HFFc6 (cell line): ENCODE measurements around the gene FADD. TPM values are rescaled to one million over a fixed set of nuclear protein-coding genes. Genes with fewer than 3 reads are reported as not detected.

Experiments used
- DNase-seq: peaks from one replicate; pipeline ENCODE4 v3.0.0-alpha.2; 2018
- H3K27ac Mint-ChIP-seq: 2 replicates; pipeline ENCODE4 v1.8.0; 2020; ENCODE audit warnings: mild to moderate bottlenecking, mixed read lengths
- H3K27me3 Mint-ChIP-seq: 2 replicates; pipeline ENCODE4 v1.8.0; 2021; ENCODE audit warnings: mild to moderate bottlenecking, moderate library complexity, mixed read lengths; ENCODE audit not compliant: insufficient read depth
- H3K36me3 Mint-ChIP-seq: 2 replicates; pipeline ENCODE4 v1.8.0; 2021; ENCODE audit warnings: low read depth, mixed read lengths
- H3K4me1 Mint-ChIP-seq: 2 replicates; pipeline ENCODE4 v1.8.0; 2020; ENCODE audit warnings: low read depth, mixed read lengths
- H3K4me3 Mint-ChIP-seq: 2 replicates; pipeline ENCODE4 v1.8.0; 2020; ENCODE audit warnings: mild to moderate bottlenecking, moderate library complexity, mixed read lengths
- H3K9me3 Mint-ChIP-seq: 2 replicates; pipeline ENCODE4 v1.8.0; 2020; ENCODE audit warnings: mild to moderate bottlenecking, mixed read lengths
- total RNA-seq, 6 experiments: library from RNA; stranded (reverse); fragmentation: NEBNext Ultra II Directional; extraction: Animal tissue kit (Norgen Biotek cat#: 25700); gene quantifications; 2 replicates in 1 of 6; 3 replicates in 5 of 6; pipeline ENCODE4 v1.2.3, GENCODE V29; 2021
- TF ChIP-seq, protein P1 (sequence below): fragments of 200-600 bp; sonication (generic); IDR thresholded peaks from 2 replicates; pipeline ENCODE4 v1.5.0; 2021; ENCODE audit warnings: antibody characterized with exemption, mild to moderate bottlenecking

Gene FADD
- total RNA-seq, 6 experiments from 2014 or later, result 25.8 to 32.2 (median 28.1) TPM

- H3K9me3 Mint-ChIP-seq, result no peaks in the 10 kb centered on the region
- DNase-seq, result no peak
- no peaks in the 10 kb centered on the region for H3K36me3 Mint-ChIP-seq
- TF ChIP-seq, protein P1, sequence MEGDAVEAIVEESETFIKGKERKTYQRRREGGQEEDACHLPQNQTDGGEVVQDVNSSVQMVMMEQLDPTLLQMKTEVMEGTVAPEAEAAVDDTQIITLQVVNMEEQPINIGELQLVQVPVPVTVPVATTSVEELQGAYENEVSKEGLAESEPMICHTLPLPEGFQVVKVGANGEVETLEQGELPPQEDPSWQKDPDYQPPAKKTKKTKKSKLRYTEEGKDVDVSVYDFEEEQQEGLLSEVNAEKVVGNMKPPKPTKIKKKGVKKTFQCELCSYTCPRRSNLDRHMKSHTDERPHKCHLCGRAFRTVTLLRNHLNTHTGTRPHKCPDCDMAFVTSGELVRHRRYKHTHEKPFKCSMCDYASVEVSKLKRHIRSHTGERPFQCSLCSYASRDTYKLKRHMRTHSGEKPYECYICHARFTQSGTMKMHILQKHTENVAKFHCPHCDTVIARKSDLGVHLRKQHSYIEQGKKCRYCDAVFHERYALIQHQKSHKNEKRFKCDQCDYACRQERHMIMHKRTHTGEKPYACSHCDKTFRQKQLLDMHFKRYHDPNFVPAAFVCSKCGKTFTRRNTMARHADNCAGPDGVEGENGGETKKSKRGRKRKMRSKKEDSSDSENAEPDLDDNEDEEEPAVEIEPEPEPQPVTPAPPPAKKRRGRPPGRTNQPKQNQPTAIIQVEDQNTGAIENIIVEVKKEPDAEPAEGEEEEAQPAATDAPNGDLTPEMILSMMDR, result no peak
- peaks cover 31% of the 10 kb centered on the region for H3K27me3 Mint-ChIP-seq
- H3K27ac Mint-ChIP-seq, result no peak overlapping the region
- peaks cover 28% of the 10 kb centered on the region for H3K4me1 Mint-ChIP-seq
- H3K4me3 Mint-ChIP-seq, result no peak overlapping the region
Measured at GRCh38 chr11:70233034-70233433, 29.9 kb downstream of the FADD start.

DNA sequence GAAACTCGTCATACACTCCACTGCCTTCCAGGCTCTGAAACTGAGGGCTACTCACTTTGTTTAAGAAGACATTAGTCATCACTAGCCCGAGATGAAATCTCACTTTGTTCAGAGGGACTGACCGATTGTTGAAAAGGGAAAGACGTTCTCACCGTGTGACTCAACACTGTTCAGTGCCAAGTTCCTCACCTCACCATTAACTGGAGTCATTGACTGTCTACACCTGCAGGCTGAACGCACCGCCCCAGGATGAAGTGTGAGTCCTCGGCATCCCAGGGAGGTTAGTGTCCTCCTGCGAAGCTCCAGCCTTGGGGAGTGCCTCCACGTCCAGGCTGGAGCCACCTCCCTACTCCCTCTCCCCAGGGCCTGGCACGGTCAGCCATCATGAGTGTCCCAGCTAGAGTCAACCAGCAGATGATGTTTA lies 30.4 kb downstream of the FADD start:
- TF ChIP-seq, protein P1, result no peak
- peak; percentile 88 for DNase-seq
- Mint-ChIP-seq H3K27ac (peak overlapping the region; percentile 58), H3K4me1 (peaks cover 28% of the 10 kb centered on the region), H3K9me3 (no peaks in the 10 kb centered on the region), H3K4me3 (no peak overlapping the region), H3K27me3 (peaks cover 26% of the 10 kb centered on the region), H3K36me3 (no peaks in the 10 kb centered on the region)

DNA sequence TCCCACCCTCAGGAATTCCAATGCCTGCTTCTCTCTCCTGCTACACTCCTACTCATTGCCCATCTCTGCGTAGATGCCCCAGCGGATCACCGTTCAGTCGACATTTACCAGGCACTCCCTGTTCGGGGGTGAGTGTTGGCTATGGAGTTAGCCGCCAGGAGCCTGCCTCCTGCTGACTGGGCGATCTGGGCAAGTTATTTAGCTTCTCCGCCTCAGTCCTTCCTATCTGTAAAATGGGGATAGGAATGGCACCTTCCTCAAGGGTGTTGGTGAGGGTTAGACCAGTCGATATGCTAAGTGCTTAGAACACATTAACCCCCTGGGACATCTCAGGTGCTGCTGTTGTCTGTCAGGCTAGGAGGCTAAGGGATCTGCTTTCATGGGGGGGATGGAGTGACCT lies 30.9 kb downstream of the FADD start:
- Mint-ChIP-seq H3K4me1 (peaks cover 28% of the 10 kb centered on the region), H3K27me3 (peaks cover 26% of the 10 kb centered on the region), H3K36me3 (no peaks in the 10 kb centered on the region), H3K4me3 (no peak overlapping the region), H3K27ac (no peak overlapping the region), H3K9me3 (no peaks in the 10 kb centered on the region)
- TF ChIP-seq, protein P1, result no peak
- DNase-seq, result no peak

GRCh38 chr11:70240337-70240736 lies 37.2 kb downstream of the FADD start:
- Mint-ChIP-seq H3K27me3 (peaks cover 33% of the 10 kb centered on the region), H3K9me3 (no peaks in the 10 kb centered on the region), H3K4me1 (peaks cover 19% of the 10 kb centered on the region), H3K27ac (no peak overlapping the region), H3K4me3 (no peak overlapping the region), H3K36me3 (no peaks in the 10 kb centered on the region)
- DNase-seq, result no peak
- TF ChIP-seq, protein P1, result no peak

DNA sequence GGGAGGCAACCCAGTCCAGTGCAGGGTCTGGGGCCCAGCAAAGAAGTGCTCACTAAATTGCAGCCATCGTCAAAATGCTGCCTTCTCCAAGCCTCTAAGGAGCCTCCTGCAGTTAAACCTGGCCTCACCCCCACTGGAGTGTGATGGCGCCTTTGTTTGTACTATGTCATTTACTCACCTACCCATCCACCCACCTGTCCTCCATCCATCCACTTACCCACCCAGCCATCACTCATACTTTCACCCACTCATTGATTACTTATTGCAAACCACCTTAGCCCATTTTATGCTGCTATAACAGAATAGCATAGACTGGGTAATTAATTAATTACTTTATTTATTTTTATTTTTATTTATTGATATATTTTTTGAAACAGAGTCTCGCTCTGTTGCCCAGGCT lies 38.6 kb downstream of the FADD start:
- Mint-ChIP-seq H3K27me3 (peaks cover 28% of the 10 kb centered on the region), H3K9me3 (no peaks in the 10 kb centered on the region), H3K36me3 (no peaks in the 10 kb centered on the region), H3K27ac (no peak overlapping the region), H3K4me3 (no peak overlapping the region), H3K4me1 (peaks cover 19% of the 10 kb centered on the region)
- TF ChIP-seq, protein P1, result no peak
- no peak for DNase-seq

DNA sequence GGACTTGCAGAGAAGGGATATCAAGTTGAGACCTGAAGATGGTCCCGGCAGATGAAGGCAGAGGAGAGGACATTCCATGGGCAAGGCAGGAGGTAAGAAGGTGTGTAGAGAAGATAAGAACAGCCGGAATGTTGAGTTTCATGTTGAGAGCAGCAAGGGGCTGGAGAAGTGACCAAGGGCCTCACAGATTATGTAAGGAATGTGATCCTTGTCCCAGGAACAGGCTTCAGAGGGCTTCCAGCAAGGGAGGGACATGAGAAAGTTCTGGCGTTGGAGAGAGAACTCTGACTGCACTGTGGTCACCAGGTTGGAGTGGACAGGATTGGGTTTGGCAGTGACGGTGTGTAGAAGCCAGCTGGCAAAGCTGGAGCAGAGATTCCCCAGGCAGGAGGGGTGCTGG lies 39.8 kb downstream of the FADD start:
- TF ChIP-seq, protein P1, result no peak
- no peaks in the 10 kb centered on the region for H3K36me3 Mint-ChIP-seq
- H3K9me3 Mint-ChIP-seq, result no peaks in the 10 kb centered on the region; the same call in 1 of the 2 replicates
- no peak overlapping the region for H3K27ac Mint-ChIP-seq
- H3K27me3 Mint-ChIP-seq, result peaks cover 29% of the 10 kb centered on the region
- H3K4me1 Mint-ChIP-seq, result peaks cover 27% of the 10 kb centered on the region
- no peak for DNase-seq
- no peak overlapping the region for H3K4me3 Mint-ChIP-seq
